HL-60/S4 treated with phorbol 12-myristate 13-acetate at 8.2 ng/mL for 4 days and 3 days (cell line): ENCODE results near the gene CMTR1.

ENCODE experiments used
- in situ Hi-C: fragments of 300-500 bp; cut with MboI; formaldehyde crosslinking; loops from 2 replicates; pipeline ENCODE4 v1.15.0; 2022; ENCODE audit warnings: low sequenced_read_pairs

The CMTR1 gene

DNA sequence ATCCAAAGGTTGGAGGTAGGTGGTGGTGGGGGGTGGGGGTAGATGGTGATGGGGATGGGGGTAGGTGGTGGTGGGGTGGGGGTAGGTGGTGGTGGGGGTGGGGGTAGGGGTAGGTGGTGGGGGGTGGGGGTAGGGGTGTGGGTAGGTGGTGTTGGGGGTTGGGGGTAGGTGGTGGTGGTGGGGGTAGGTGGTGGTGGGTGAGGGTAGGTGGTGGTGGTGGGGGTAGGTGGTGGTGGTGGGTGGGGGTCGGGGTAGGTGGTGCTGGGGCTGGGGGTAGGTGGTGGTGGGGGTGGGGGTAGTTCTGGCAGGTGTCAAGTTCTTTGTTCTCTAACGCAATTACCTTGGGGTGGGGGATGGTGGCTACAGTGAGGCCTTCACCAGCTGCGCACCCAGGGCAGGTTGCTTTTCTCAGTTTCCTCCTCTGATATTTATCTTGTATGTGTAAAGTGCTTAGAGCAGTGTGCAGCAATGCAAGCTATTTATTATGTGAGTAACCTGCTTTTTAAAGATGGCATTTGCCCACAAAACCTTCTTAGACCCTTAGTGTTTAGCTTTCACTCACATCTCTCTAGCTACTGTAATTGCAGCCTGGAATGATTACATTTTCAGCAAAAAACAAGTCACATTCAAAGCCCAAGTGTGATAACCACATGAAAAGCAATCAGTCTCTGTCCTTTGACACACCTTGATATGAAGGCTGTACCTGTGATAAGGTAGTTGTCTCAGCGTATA is 74.8 kb downstream of the CMTR1 start:
- in situ Hi-C loops, result no loop called here

DNA sequence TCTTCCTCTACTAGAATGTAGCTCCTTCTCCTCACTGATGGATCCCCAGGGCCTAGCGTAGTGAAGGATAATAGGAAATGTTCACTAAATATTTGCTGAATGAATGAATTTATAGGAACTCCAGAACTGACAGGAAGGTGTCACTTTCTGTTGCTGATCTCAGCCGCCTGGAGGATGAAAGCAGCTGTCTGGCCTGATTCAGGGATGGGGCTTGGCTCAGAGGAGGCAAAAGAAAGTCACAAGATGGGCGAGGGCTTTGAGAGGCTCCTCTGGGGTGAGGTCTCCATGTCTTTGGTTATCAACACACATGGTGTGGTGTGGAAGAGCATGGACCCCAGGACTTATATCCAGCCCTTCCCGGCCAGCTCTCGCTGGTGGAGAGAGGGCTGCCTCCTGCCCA is 78.2 kb downstream of the CMTR1 start:
- in situ Hi-C loops, result no loop called here

DNA sequence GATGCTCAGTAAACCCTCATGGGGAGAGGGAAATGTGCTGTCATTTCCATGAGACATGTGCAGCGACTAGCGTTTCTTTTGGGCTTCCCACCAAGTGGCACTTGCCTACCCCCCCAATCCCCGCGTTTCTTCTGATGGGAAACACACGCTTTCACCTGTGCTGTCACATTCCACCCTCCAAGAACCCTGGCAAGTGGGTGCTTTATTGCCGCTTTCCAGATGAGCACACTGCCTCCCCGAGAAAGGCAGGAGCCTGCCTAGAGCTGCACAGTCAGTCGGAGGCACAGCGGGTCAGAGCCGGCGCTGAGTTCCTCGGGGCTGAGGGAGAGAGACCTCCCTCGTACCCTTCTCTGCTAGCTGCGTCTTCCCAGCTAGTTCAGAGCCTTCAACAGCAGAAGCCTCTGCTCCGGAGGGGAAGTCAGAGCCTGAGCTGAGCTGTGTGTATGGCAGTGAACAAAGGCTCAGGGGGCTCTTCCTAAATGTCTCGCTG is 78.9 kb downstream of the CMTR1 start:
- in situ Hi-C loops, result no loop called here

DNA sequence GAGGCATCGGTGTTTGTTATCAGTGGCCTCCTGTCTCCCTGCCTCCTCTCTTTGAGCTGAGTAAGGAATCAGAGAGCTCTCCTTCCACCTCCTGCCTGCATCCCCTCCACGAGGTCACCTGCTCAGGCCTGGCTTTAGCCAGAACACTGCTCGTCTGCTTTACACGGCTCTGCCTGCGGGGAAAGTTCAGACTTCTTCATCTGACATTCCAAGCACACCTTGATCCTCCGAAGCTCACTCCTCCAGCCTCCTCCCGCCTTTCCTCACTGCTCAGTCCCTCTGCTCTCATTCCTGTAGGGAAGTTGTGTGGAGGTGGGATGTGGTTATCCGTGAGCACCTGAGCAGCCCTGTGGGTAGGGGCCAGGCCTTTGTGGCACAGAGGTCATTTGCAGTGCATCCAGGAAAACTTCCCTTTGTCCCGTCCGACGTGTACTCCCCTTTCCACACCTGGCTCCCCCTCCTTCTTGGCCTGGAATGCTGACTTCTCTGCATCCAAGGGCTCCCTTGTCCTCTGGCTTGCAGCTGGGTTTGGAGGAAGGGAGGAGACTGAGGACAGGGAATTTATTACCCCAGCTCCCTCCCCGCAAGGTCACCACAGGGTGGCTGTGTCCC is 79.5 kb downstream of the CMTR1 start:
- in situ Hi-C loops, result no loop called here

DNA sequence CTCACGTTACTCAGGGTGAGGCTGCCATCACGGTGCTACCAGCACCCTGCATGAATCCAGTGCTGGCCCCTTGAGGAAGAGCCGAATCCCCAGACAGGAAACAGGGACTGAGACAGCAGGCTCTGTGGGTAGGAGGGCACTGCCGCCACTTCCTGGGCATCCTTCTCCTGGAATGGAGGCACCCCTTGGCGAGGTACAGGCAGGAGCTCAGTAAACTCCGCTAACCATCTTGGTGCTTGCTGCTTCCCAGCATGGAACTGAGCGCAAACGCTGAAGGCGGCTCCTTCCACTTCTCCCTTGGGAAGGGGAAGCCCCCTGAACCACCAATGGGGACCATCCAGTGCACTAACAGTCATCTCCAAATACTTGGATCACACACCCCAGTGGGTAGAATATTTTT is 80.1 kb downstream of the CMTR1 start:
- in situ Hi-C loops, result no loop called here

DNA sequence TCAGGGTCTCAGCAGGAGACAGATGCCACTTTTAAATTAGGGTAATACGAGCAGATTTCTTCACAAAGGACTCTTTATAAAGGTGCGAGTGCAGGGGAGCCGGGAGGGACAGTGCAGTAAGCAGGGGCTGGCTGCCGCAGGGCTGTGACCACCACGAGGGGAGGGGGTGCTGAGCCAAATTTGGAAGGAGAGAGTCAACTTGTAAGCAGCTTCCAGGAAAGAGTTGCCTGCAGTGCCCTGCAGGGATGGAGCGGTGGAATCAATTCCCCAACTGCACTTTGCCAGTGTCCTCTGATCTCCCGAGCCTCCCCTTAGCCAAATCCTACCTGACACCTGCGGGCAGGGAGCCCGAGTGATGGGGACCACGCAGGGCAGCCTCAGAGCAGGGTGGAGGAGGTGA is 80.6 kb downstream of the CMTR1 start:
- in situ Hi-C loops, result no loop called here

DNA sequence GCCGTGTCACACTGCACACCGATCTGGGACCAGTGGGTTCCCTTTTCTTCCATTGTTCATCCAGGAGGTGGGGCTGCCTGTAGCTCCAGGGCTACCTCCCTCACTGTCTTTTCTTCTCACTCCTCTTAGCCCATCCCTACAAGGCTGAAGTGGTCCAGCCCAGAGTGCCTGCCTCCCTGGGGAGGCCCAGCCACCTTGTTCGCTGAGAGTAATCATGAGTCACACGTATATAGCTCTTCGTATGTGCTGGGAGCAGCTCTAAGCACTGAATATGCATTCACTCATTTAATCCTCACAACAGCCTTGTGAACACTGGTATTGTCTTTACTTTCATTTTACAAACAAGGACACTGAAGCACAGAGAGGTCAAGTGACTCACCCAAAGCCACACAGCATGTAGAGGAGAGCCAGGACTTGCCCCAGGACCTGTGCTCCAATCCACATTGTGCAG is 81.3 kb downstream of the CMTR1 start:
- in situ Hi-C loops, result no loop called here

DNA sequence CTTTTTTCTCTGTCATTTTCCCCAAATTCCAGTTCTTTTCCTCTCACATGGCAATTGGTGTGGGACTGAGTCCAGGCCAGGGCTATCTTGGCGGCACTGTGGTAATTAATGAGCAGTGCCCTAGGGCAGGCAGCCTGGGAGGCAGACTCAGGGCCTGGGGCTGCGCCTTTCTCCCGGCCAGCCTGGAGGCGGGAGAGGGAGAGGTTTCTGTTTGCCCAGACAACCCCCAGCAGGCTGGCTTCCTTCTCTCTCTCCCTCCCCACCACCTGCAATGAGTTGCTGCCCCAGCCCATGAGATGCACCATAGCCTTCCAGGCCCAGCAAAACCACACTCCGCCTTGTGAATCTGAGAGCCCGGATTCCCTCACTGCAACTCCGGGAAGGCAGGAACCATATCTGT is 81.8 kb downstream of the CMTR1 start:
- in situ Hi-C loops, result no loop called here

DNA sequence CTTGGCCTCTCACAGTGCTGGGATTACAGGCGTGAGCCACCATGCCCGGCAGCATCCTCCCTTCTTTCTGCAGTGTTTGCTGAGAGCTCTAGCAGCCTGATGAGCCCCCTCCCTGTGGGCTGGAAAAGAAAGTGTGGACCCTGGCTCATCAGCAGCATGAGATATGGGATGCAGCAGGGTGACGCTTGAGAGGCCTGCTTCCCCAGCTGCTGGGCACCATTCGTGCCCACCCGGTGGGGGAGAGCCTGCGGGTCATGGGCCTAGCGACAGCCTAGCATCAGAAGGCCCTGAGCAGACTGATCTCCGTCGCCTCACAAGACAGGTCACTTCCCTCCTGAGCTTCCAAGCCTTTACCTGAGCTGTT is 82.7 kb downstream of the CMTR1 start:
- in situ Hi-C loops, result no loop called here

DNA sequence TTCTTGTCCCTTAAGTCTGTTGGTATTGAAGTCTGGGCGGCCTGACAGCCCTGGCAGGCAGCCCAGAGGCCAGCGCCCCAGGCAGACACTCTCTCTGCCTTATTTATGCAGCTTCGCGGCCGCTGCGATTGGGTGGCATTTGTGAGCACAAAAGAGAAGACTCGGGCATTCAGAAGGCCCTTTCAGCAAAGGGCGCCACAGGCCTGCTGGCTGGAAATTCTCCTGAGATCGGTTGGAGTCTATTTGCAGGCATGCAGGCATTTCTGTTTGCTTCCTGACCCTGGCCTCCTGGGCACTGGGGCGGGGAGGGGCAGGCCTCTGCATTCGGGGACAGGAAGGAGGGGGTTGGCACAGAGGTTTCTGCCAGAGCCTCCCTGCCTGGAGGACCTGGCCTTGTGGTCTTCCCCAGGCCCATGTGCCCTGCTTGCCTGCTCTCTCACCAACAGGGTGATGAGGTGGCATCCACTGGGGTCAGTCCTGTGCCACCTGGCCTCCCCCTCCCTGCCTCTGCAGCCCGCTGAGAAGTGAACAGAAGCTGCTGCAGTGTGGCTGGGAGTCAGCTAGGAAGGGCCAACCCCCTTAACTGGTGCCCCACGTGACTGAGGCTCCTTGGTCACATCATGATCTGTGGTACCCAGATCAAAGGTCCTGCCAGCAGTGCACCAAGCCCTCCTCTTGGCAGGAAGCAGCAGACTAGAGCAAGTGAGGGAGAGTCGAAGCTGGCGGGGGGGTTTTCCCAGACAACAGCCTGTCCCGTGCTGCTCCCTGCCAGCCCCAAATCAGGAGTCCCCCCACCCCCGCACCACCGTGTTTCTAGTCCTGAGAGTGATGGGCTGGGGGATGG is 83.3 kb downstream of the CMTR1 start:
- in situ Hi-C loops, result no loop called here

DNA sequence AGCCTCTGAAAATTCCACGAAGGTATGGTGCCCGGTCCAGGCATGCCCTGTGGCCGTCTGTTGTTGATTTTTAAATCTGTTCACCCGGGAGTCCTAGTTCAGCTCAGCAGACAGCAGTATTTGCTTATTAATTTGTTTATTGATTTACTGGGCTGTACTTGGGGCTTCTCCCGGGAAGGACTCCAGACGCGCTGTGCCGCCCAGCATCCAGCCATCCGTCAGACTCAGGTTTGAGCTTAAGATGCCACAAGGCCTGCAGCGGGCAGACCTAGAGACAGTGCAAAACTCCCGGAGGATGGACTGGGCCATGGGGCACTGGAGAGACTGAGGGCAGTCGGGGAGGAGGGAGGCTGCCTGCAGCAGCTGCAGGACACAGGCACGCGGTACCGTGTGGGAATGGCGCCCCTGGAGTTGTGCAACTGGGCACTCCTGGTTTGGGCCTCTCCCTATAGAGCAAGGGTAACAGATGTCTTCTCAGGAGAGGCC is 83.9 kb downstream of the CMTR1 start:
- in situ Hi-C loops, result no loop called here

DNA sequence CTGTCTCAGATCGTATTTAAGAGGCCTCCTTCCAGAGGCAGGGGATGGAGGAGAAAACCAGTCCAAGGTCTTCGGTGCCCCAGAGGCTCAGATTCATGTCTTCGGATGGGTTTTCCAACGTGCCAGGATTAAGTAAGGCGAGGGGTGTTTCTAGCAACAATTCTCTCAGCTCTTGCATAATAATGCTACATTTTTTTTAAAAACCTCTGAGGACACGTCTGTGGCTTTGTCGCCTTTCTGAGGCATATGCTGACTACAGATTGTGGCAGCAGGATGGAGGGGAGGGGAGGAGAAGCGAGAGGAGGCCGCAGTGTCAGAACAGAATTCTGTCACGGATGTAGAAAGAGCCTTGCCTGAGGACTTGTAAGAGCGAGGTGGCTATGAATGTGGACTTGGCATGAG is 84.4 kb downstream of the CMTR1 start:
- in situ Hi-C loops, result no loop called here

DNA sequence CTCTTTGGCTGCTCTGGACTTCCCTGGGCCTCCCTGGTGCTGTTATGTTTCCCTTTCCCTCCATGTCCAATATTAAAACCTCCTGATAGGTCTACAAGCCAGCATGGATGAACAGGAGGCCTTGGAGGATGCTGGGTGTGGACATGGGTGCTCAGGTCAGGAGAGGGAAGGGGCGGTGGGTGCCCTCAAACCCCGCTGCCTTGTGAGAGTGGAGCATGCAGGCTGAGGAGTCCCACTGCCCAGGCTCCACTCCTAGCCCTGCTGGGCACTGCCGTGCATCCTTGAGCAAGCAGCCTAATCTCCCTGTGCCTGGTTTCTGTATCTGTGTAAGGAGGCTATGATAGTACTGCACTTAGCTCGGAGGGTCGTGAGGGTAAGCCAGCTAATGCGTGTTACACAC is 85.1 kb downstream of the CMTR1 start:
- in situ Hi-C loops, result no loop called here

DNA sequence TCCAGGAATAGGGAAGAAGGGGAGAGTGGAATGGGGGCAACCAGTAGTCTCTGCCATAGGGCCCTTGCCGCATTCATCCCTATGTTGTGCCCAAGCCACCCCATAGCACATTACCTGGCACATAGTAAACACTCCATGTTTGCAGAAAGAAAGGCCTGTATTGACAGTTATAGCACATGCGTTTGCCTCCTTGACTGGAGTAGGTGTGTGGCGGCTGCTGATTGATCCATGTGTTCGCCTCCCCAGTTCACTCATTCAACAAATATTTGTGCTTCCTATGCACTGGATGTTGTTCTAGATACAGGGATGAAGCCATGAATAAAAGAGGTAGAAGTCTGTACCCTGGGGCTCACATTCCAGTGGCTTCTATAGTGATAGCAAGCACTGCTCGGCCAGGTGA is 86.4 kb downstream of the CMTR1 start:
- in situ Hi-C loops, result no loop called here

DNA sequence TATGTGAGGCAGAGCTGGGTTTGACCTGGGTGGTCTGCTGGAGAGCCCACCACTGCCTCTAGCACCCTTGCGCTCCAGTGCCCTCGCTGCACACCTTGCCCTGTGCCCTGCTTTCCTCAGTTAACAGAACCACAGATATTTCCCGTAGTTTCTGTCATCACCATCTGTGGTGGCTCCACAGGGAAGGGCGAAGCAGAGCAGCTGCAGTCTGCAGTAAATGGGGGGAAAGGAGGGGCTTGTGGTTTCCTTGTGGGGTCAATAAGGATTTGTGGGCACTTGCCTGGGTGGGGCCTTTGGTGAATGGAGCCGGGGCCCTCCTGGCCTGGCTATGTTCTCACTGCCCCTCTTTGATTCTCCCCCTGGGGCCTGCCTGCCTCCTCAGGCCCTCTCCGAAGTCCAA is 87.9 kb downstream of the CMTR1 start:
- in situ Hi-C loops, result no loop called here

DNA sequence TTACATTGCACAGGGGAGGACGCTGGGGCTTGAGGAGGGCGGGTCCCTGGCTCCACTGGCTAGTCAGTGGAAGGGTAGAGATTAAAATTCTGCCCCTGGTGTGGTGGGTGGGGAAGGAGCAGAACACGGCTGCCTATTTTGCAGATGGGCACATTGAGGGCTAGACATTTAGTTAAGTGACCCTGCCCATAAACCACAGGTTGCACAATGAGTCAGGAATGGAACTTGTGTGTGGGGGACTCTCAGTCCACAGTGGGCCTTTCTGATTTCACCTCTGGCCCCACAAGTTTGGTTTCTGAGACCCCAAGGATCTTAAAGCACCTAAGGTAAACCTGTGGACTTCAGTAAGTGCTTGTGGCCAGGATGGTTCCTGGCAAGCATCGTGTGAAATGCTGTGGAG is 88.7 kb downstream of the CMTR1 start:
- in situ Hi-C loops, result no loop called here

DNA sequence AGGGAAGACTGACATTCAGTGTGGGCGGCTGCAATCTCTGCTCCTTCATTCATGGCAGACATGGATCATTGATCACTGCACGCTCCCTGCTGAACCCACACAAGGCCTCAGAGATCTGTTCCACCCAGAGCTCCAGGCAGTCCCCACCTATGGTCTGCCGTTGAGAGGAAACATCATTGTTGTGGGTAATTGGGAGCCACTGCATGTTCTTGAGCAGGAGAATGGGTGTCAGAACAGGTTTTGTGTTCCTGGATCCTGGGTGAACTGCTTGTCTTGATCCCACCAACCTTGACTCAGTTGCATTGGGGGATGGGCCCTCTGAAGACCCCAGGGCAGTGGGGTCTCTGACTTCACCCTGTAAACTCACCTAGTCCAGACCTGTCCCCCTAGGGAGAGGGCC is 89.8 kb downstream of the CMTR1 start:
- in situ Hi-C loops, result no loop called here

DNA sequence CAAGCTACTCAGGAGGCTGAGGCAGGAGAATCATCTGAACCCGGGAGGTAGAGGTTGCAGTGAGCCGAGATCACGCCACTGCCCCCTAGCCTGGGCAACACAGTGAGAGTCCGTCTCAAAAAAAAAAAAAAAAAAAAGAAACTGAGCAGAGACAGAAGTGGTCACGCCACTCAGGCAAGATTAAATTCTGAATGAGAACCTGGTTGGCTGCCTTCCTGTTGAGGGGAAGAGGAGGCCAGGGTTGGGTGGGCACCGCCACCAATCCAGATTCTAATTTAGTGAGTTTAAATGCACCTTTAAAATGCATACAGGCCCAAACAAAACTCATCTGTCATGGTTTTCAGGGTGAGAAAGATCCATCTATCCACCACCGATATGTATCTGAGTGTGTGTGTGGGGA is 90.4 kb downstream of the CMTR1 start:
- in situ Hi-C loops, result no loop called here

DNA sequence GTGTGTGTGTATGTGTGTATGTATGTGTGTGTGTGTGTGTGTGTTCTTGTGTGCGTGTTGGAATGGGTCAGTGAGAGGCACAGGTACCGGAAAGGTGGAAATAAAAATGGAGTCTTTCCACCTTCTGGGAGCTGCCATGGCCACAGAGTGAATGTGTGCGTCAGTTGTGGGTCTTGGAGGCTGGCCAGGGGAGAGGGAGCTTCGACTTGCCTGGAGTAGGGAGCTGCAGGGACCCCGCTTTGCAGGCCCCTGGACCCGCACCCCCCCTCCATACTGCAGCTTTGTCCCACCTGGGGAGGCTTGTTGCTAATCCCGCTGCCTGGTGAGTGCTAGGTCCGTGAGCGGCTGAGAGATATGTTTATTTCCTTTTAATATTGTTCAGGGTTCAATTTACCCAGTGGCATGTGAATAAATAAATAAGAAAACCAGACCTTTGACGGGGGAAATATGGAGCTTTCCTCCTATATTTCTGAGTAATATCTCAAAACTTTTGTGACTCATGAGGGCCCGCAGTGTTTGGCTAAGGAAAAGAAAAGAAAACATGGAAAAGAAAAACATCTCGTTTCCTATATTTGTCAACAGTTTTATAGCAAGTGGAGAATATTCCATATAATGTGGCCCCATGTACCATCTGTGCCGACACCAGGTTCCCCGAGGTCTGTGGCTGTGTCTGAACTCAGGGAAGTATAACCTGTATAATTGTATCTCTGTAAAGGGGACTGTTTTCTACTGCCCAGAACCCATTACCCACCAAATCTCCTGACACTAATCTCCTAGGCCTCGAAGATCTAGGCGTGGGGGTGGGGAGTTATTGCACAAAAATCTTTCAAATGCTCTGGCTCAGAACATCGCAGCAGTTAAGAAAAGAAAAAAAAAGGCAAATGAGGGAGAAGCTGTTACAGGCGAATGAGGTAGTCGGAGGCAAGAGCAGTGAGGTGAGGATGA is 91.3 kb downstream of the CMTR1 start:
- in situ Hi-C loops, result no loop called here

DNA sequence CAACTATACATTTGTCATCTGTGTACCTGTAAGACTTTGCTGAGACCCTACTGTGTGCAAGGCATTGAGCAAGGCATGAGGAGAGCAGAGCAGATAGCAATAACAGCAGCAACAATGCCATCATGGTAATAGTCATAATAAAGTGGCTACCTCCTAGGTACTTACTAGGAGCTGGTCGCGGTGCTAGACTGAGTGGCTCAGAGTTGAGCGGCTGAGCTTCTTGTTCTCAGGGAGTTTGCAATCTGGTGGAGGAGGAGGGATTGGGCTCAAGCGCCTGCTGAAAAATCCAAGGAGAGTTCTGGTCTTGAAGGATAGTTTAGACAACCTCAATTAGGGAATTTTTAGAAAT is 91.9 kb downstream of the CMTR1 start:
- in situ Hi-C loops, result no loop called here
